Lower lobe of right lung (tissue), 2 donors: Measurements from ENCODE around the gene PRKCZ. TPM values are rescaled to one million over a fixed set of nuclear protein-coding genes. Genes with fewer than 3 reads are reported as not detected.

Experiments used
- ATAC-seq, 2 donors: fragments of 200-7000 bp; cut with Tn5 transposase; one replicate each; pipeline ENCODE4 v1.9.1; 2020 to 2022; ENCODE audit warnings: mild to moderate bottlenecking in 2 of 2, moderate library complexity in 2 of 2
- DNase-seq: peaks from one replicate; pipeline ENCODE4 v3.0.0-alpha.2; 2020
- H3K27ac ChIP-seq: fragments of 200-600 bp; one replicate; pipeline ENCODE4 v1.8.0; 2022
- H3K27me3 ChIP-seq: fragments of 200-600 bp; one replicate; pipeline ENCODE4 v1.8.0; 2022; ENCODE audit warnings: low read depth
- H3K36me3 ChIP-seq: fragments of 200-600 bp; one replicate; pipeline ENCODE4 v1.8.0; 2022; ENCODE audit warnings: mild to moderate bottlenecking
- H3K4me1 ChIP-seq: fragments of 200-600 bp; one replicate; pipeline ENCODE4 v1.8.0; 2022
- H3K4me3 ChIP-seq: fragments of 200-600 bp; one replicate; pipeline ENCODE4 v1.8.0; 2022; ENCODE audit warnings: mild to moderate bottlenecking
- H3K9me3 ChIP-seq: fragments of 200-600 bp; one replicate; pipeline ENCODE4 v1.8.0; 2022
- CTCF ChIP-seq: fragments of 200-600 bp; IDR thresholded peaks from one replicate; pipeline ENCODE4 v1.8.0; 2022; ENCODE audit warnings: antibody characterized with exemption, mild to moderate bottlenecking
- intact Hi-C: fragments of 100-400 bp; cut with DNase I; formaldehyde crosslinking; loops from one replicate; pipeline ENCODE4 v1.11.0; 2022
- total RNA-seq: library from RNA; stranded (reverse); fragmentation: NEBNext Ultra II Directional; extraction: Animal tissue kit (Norgen Biotek cat#: 25700); gene quantifications from one replicate; pipeline ENCODE4 v1.2.1, GENCODE V29; 2021
- donor health status: DM: no; HTN: yes; CAD: no; lungs with severe emphysema.

Gene PRKCZ
- total RNA-seq, 1 donor from 2014 or later: 97.6 TPM

- ATAC-seq (no peak), DNase-seq (no peak)
- TF ChIP-seq CTCF: no peak
- Histone ChIP-seq H3K27me3 (no peaks in the 10 kb centered on the region), H3K4me1 (peaks cover under 1% of the 10 kb centered on the region), H3K9me3 (no peaks in the 10 kb centered on the region), H3K36me3 (peaks cover 28% of the 10 kb centered on the region), H3K27ac (no peak overlapping the region), H3K4me3 (no peak overlapping the region)
- intact Hi-C loops: no loop called here
Observed at GRCh38 chr1:2183937-2184334, 133.7 kb downstream of the PRKCZ start.

- Histone ChIP-seq H3K4me1 (peaks cover 4% of the 10 kb centered on the region), H3K27me3 (no peaks in the 10 kb centered on the region), H3K27ac (no peak overlapping the region), H3K36me3 (peaks cover 28% of the 10 kb centered on the region), H3K9me3 (no peaks in the 10 kb centered on the region), H3K4me3 (no peak overlapping the region)
- no peak for DNase-seq
- intact Hi-C loops: no loop called here
- TF ChIP-seq CTCF: no peak
- ATAC-seq: no peak
Observed at GRCh38 chr1:2184531-2184930, 134.3 kb downstream of the PRKCZ start.

GRCh38 chr1:2184934-2185333, 134.7 kb downstream of the PRKCZ start:
- H3K27me3 ChIP-seq: no peaks in the 10 kb centered on the region
- H3K4me3 ChIP-seq: no peak overlapping the region
- peaks cover 28% of the 10 kb centered on the region for H3K36me3 ChIP-seq
- DNase-seq (no peak), ATAC-seq (no peak)
- no peaks in the 10 kb centered on the region for H3K9me3 ChIP-seq
- no peak for TF ChIP-seq CTCF
- no peak overlapping the region for H3K27ac ChIP-seq
- intact Hi-C loops: no loop called here
- H3K4me1 ChIP-seq: peaks cover 7% of the 10 kb centered on the region

GRCh38 chr1:2185880-2186855, 136.0 kb downstream of the PRKCZ start:
- no peak overlapping the region for H3K27ac ChIP-seq
- intact Hi-C loops: no loop called here
- H3K36me3 ChIP-seq: peaks cover 28% of the 10 kb centered on the region
- peaks cover 20% of the 10 kb centered on the region for H3K4me1 ChIP-seq
- no peak for TF ChIP-seq CTCF
- H3K9me3 ChIP-seq: no peaks in the 10 kb centered on the region
- H3K27me3 ChIP-seq: no peaks in the 10 kb centered on the region
- ATAC-seq (no peak), DNase-seq (peak; percentile 45)
- H3K4me3 ChIP-seq: no peak overlapping the region

GRCh38 chr1:2186901-2187300, 136.7 kb downstream of the PRKCZ start:
- no peak for TF ChIP-seq CTCF
- Histone ChIP-seq H3K27ac (no peak overlapping the region), H3K4me3 (no peak overlapping the region), H3K9me3 (no peaks in the 10 kb centered on the region), H3K27me3 (no peaks in the 10 kb centered on the region), H3K4me1 (peaks cover 27% of the 10 kb centered on the region), H3K36me3 (peaks cover 28% of the 10 kb centered on the region)
- DNase-seq: no peak
- intact Hi-C loops: no loop called here
- ATAC-seq: no peak
